IMR-90 (cell line): ENCODE results near the gene DLX2. TPM values are rescaled to one million over a fixed set of nuclear protein-coding genes. Genes with fewer than 3 reads are reported as not detected.

Experiments used
- ATAC-seq: fragments of 200-7000 bp; cut with Tn5 transposase; 2 replicates; pipeline ENCODE4 v1.9.1; 2020; ENCODE audit warnings: low read depth, mild to moderate bottlenecking, moderate library complexity
- BruUV-seq: library from RNA; stranded (reverse); fragments of 400-500 nt; replicated peaks from 2 replicates; lab custom pipeline; 2021; lab: Mats Ljungman, UMichigan
- CTCF ChIA-PET: fragments of 300-600 bp; formaldehyde crosslinking; extraction: SDS; loops from one replicate; lab custom pipeline; 2021; ENCODE audit warnings: antibody characterized with exemption; lab: Yijun Ruan, JAX
- POLR2A ChIA-PET: fragments of 300-600 bp; sonication (Branson Sonifier 250); formaldehyde crosslinking; loops from one replicate; lab custom pipeline; 2022; ENCODE audit warnings: antibody characterized with exemption; ENCODE audit not compliant: unreplicated experiment; lab: Charles Lee
- DNase-seq: peaks from one replicate; pipeline ENCODE4 v3.0.0; 2013
- H2AFZ ChIP-seq: replicated peaks from 2 replicates; pipeline ENCODE3; 2013; ENCODE audit warnings: low read length, mild to moderate bottlenecking; ENCODE audit not compliant: poor library complexity
- H2AK5ac ChIP-seq: 2 replicates; pipeline ENCODE4 v1.6.1; 2013; ENCODE audit warnings: low read depth, low read length, inconsistent platforms
- H2AK9ac ChIP-seq: replicated peaks from 2 replicates; pipeline ENCODE3; 2013; ENCODE audit warnings: mild to moderate bottlenecking, low read depth, low read length, moderate library complexity; ENCODE audit not compliant: poor library complexity
- H2BK120ac ChIP-seq: 2 replicates; pipeline ENCODE4 v1.6.1; 2013; ENCODE audit warnings: low read depth, low read length, inconsistent platforms
- H2BK15ac ChIP-seq: 3 replicates; pipeline ENCODE4 v1.6.1; 2013; ENCODE audit warnings: low read depth, low read length, inconsistent platforms
- H2BK20ac ChIP-seq: 2 replicates; pipeline ENCODE4 v1.6.1; 2013; ENCODE audit warnings: low read depth, mild to moderate bottlenecking, inconsistent platforms, low read length, moderate library complexity
- H2BK5ac ChIP-seq: 2 replicates; pipeline ENCODE4 v1.6.1; 2013; ENCODE audit warnings: mild to moderate bottlenecking, low read depth, low read length, inconsistent platforms; ENCODE audit not compliant: poor library complexity, severe bottlenecking
- H3K14ac ChIP-seq: replicated peaks from 2 replicates; pipeline ENCODE4 v1.6.1; 2013; ENCODE audit warnings: low read depth, low read length, inconsistent platforms
- H3K18ac ChIP-seq: 2 replicates; pipeline ENCODE4 v1.6.1; 2013; ENCODE audit warnings: low read depth, low read length, control low read depth
- H3K23ac ChIP-seq: 2 replicates; pipeline ENCODE4 v1.6.1; 2013; ENCODE audit warnings: low read depth, low read length, inconsistent platforms
- H3K27ac ChIP-seq: 2 replicates; pipeline ENCODE4 v1.5.1; 2013; ENCODE audit warnings: mild to moderate bottlenecking, control low read depth, low read length; ENCODE audit not compliant: insufficient read depth
- H3K27me3 ChIP-seq: 2 replicates; pipeline ENCODE4 v1.6.1; 2013; ENCODE audit warnings: low read length; ENCODE audit not compliant: control insufficient read depth, insufficient read depth
- H3K36me3 ChIP-seq: 2 replicates; pipeline ENCODE4 v1.6.1; 2013; ENCODE audit warnings: low read length, mixed read lengths; ENCODE audit not compliant: control insufficient read depth, insufficient read depth
- H3K4ac ChIP-seq: 2 replicates; pipeline ENCODE4 v1.6.1; 2013; ENCODE audit warnings: low read depth, low read length, inconsistent platforms
- H3K4me1 ChIP-seq: 2 replicates; pipeline ENCODE4 v1.6.1; 2013; ENCODE audit warnings: low read length, mixed read lengths; ENCODE audit not compliant: control insufficient read depth, insufficient read depth
- H3K4me2 ChIP-seq: 2 replicates; pipeline ENCODE4 v1.6.1; 2013; ENCODE audit warnings: low read depth, mild to moderate bottlenecking, control low read depth, low read length, moderate library complexity
- H3K4me3 ChIP-seq: 2 replicates; pipeline ENCODE4 v1.5.1; 2013; ENCODE audit warnings: low read depth, mild to moderate bottlenecking, control low read depth, low read length, moderate library complexity; ENCODE audit not compliant: insufficient read depth
- H3K56ac ChIP-seq: 2 replicates; pipeline ENCODE4 v1.6.1; 2013; ENCODE audit warnings: low read length, inconsistent platforms; ENCODE audit not compliant: insufficient read depth; ENCODE audit errors: extremely low read depth
- H3K79me1 ChIP-seq, 2 experiments: 2 replicates each; pipeline ENCODE4 v1.6.1; 2013; ENCODE audit warnings: low read length in 2 of 2, inconsistent platforms in 1 of 2, low read depth in 1 of 2
- H3K9ac ChIP-seq: 2 replicates; pipeline ENCODE4 v1.6.1; 2013; ENCODE audit warnings: low read depth, low read length, control low read depth
- H3K9me1 ChIP-seq: 2 replicates; pipeline ENCODE4 v1.6.1; 2013; ENCODE audit warnings: low read length, inconsistent platforms; ENCODE audit not compliant: insufficient read depth
- H3K9me3 ChIP-seq: 2 replicates; pipeline ENCODE4 v1.6.1; 2013; ENCODE audit warnings: low read length; ENCODE audit not compliant: control insufficient read depth, insufficient read depth
- H4K20me1 ChIP-seq: 2 replicates; pipeline ENCODE4 v1.6.1; 2013; ENCODE audit warnings: low read length, inconsistent platforms; ENCODE audit not compliant: insufficient read depth
- H4K5ac ChIP-seq: 2 replicates; pipeline ENCODE4 v1.6.1; 2013; ENCODE audit warnings: mild to moderate bottlenecking, low read depth, low read length, control low read depth
- H4K8ac ChIP-seq, 2 experiments: 2 replicates each; pipeline ENCODE4 v1.6.1; 2013; ENCODE audit warnings: low read depth in 2 of 2, low read length in 2 of 2, control low read depth in 1 of 2, inconsistent platforms in 1 of 2
- H4K91ac ChIP-seq: 2 replicates; pipeline ENCODE4 v1.6.1; 2013; ENCODE audit warnings: low read depth, low read length, inconsistent platforms; ENCODE audit not compliant: insufficient read depth
- BHLHE40 ChIP-seq: fragments of 150-350 bp; IDR thresholded peaks from 2 replicates; pipeline ENCODE4 v1.6.1; 2016; ENCODE audit warnings: mild to moderate bottlenecking, low read depth, low read length
- CEBPB ChIP-seq: IDR thresholded peaks from 2 replicates; pipeline ENCODE4 v1.6.1; 2012; ENCODE audit warnings: low read depth, low read length, improper control_type of control experiment
- CHD1 ChIP-seq: IDR thresholded peaks from 2 replicates; pipeline ENCODE4 v1.6.1; 2012; ENCODE audit warnings: low read depth, low read length, improper control_type of control experiment
- ELK1 ChIP-seq: fragments of 150-350 bp; IDR thresholded peaks from 2 replicates; pipeline ENCODE4 v1.6.1; 2016; ENCODE audit warnings: low read depth, mild to moderate bottlenecking, low read length, moderate library complexity, borderline replicate concordance
- FOS ChIP-seq: fragments of 150-350 bp; IDR thresholded peaks from 2 replicates; pipeline ENCODE4 v1.6.1; 2016; ENCODE audit warnings: low read depth, low read length
- MAFK ChIP-seq: IDR thresholded peaks from 2 replicates; pipeline ENCODE4 v1.6.1; 2012; ENCODE audit warnings: low read depth, low read length, improper control_type of control experiment
- MAZ ChIP-seq: IDR thresholded peaks from 2 replicates; pipeline ENCODE4 v1.6.1; 2012; ENCODE audit warnings: low read depth, mild to moderate bottlenecking, low read length, improper control_type of control experiment, moderate library complexity, borderline replicate concordance
- NFE2L2 ChIP-seq: fragments of 150-350 bp; IDR thresholded peaks from 2 replicates; pipeline ENCODE4 v1.6.1; 2016; ENCODE audit warnings: low read depth, mild to moderate bottlenecking, low read length
- POLR2A ChIP-seq: IDR thresholded peaks from 2 replicates; pipeline ENCODE4 v1.6.1; 2012; ENCODE audit warnings: mild to moderate bottlenecking, low read depth, low read length
- RAD21 ChIP-seq: IDR thresholded peaks from 2 replicates; pipeline ENCODE4 v1.6.1; 2012; ENCODE audit warnings: low read length, improper control_type of control experiment
- RCOR1 ChIP-seq: IDR thresholded peaks from 2 replicates; pipeline ENCODE4 v1.6.1; 2012; ENCODE audit warnings: mild to moderate bottlenecking, low read length, improper control_type of control experiment; ENCODE audit not compliant: insufficient replicate concordance
- RFX5 ChIP-seq: IDR thresholded peaks from 2 replicates; pipeline ENCODE4 v1.8.0; 2012; ENCODE audit warnings: low read depth, mild to moderate bottlenecking, low read length, moderate library complexity
- USF2 ChIP-seq: fragments of 150-350 bp; IDR thresholded peaks from 2 replicates; pipeline ENCODE4 v1.6.1; 2017; ENCODE audit warnings: mild to moderate bottlenecking, antibody characterized with exemption, low read length, low read depth
- WGBS, 2 experiments: methylation state at CpG; one replicate each; pipeline versions ENCODE4 v1.1.5 to v1.1.7; 2013; ENCODE audit warnings: missing lambda C conversion rate in 2 of 2; ENCODE audit not compliant: insufficient read length in 1 of 2; ENCODE audit errors: extremely low coverage in 2 of 2; 5-methylcytosine and 5-hydroxymethylcytosine counted together
- dilution Hi-C: fragments of 300-500 bp; cut with HindIII; formaldehyde crosslinking; loops from one replicate; pipeline ENCODE4 v1.14.3; 2018; ENCODE audit warnings: low sequenced_read_pairs; ENCODE audit not compliant: unreplicated experiment
- in situ Hi-C: fragments of 300-500 bp; cut with MboI; formaldehyde crosslinking; loops from 3 replicates; pipeline ENCODE4 v1.14.3; 2019; ENCODE audit warnings: low sequenced_read_pairs, inconsistent platforms, mixed read lengths
- intact Hi-C: fragments of 100-400 bp; cut with micrococcal nuclease; formaldehyde crosslinking; loops from 2 replicates; pipeline ENCODE4 v1.10.0; 2022
- polyA plus RNA-seq, 3 experiments: library from polyadenylated mRNA; depleted of rRNA; stranded (reverse); fragments of >200 nt; gene quantifications; 2 replicates each; pipeline ENCODE4 v1.2.3, GENCODE V29; 2012; ENCODE audit warnings: low replicate concordance in 1 of 3
- total RNA-seq: library from RNA; depleted of rRNA; stranded (reverse); fragments of >200 nt; gene quantifications from 2 replicates; pipeline ENCODE4 v1.2.3, GENCODE V29; 2012

The DLX2 gene
- total and polyA plus RNA-seq, 2 of the 4 experiments (the other 2 are of a cell fraction) = 0.38 TPM; not detected in 1

GRCh38 chr2:172053486-172053885 is 49.2 kb downstream of the DLX2 start:
- no TSS peak for BruUV-seq
- no peak overlapping the region for H2AFZ ChIP-seq
- no peak overlapping the region for H4K8ac ChIP-seq
- 0 out of 2 replicates have a peak, but pooled peaks cover 3% of the 10 kb centered on the region for H3K9me1 ChIP-seq
- H2BK5ac ChIP-seq = no peak overlapping the region
- no peaks in the 10 kb centered on the region for H3K4me1 ChIP-seq
- H4K20me1 ChIP-seq = no peaks in the 10 kb centered on the region
- ChIA-PET POLR2A (no interaction called here), CTCF (no interaction called here)
- in situ Hi-C loops = no loop called here
- H4K5ac ChIP-seq = no peak overlapping the region
- ATAC-seq = no peak
- H2AK5ac ChIP-seq = no peak overlapping the region
- dilution Hi-C loops = no loop called here
- no peaks in the 10 kb centered on the region for H3K27me3 ChIP-seq
- H3K4ac ChIP-seq = no peak overlapping the region
- H3K56ac ChIP-seq = no peak overlapping the region
- H3K79me1 ChIP-seq = no peaks in the 10 kb centered on the region
- H3K23ac ChIP-seq = no peak overlapping the region
- no peak overlapping the region for H3K9ac ChIP-seq
- DNase-seq = no peak
- no peak overlapping the region for H3K18ac ChIP-seq
- H2BK120ac ChIP-seq = no peak overlapping the region
- H2AK9ac ChIP-seq = no peak overlapping the region
- H3K27ac ChIP-seq = no peak overlapping the region
- WGBS, 2 experiments = no CpG with 5 or more reads among the region's 1 CpG
- TF ChIP-seq CHD1 (no peak), RCOR1 (no peak), MAZ (no peak), POLR2A (no peak), FOS (no peak), NFE2L2 (no peak), CEBPB (no peak), MAFK (no peak), RAD21 (no peak), RFX5 (no peak), ELK1 (no peak), BHLHE40 (no peak), USF2 (no peak)
- intact Hi-C loops = no loop called here
- H3K4me3 ChIP-seq = no peak overlapping the region
- no peak overlapping the region for H2BK20ac ChIP-seq
- no peak overlapping the region for H2BK15ac ChIP-seq
- H3K36me3 ChIP-seq = no peaks in the 10 kb centered on the region
- H3K4me2 ChIP-seq = no peak overlapping the region
- H3K14ac ChIP-seq = no peak overlapping the region
- H3K9me3 ChIP-seq = no peaks in the 10 kb centered on the region
- no peak overlapping the region for H4K91ac ChIP-seq
